Measurements from ENCODE around the gene DMRTB1.

The DMRTB1 gene

DNA sequence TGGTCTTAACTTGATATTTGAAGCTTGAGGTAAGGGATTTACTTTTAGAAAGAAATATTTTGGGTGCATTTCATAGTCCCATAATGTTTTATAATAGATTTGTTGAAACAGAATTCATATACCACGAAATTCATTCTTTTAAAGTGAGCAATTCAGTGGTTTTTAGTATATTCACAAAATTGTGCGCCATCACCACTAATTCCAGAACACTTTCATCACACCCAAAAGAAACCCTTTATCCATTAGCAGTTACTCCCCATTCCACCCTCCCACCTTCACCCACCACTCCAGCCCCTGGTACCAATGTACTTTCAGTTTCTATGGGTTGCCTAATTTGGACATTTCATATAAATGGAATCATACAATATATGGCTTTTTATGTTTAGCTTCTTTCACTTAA, 38.9 kb upstream of the DMRTB1 start:
- H3K27ac ChIP-seq (ENCODE audit: extremely low read depth, low read depth, low read length), result no peak overlapping the region
- POLR2A ChIA-PET, result no interaction called here
- TF ChIP-seq, protein P1, sequence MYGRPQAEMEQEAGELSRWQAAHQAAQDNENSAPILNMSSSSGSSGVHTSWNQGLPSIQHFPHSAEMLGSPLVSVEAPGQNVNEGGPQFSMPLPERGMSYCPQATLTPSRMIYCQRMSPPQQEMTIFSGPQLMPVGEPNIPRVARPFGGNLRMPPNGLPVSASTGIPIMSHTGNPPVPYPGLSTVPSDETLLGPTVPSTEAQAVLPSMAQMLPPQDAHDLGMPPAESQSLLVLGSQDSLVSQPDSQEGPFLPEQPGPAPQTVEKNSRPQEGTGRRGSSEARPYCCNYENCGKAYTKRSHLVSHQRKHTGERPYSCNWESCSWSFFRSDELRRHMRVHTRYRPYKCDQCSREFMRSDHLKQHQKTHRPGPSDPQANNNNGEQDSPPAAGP (tag by site-specific recombination; IDR thresholded peaks at IDR 0.05), result no peak
- TF ChIP-seq ZNF404 (tag by site-specific recombination; IDR thresholded peaks at IDR 0.05) (no peak), TCF7L2 (IDR thresholded peaks at IDR 0.05; ENCODE audit: borderline replicate concordance, low read depth, low read length) (no peak), ZNF366 (tag by site-specific recombination; conservative IDR thresholded peaks at IDR 0.05) (no peak), ZEB2 (tag by site-specific recombination; IDR thresholded peaks at IDR 0.05) (no peak), ZFP41 (tag by site-specific recombination; IDR thresholded peaks at IDR 0.05; ENCODE audit: borderline replicate concordance) (no peak), WT1 (tag by site-specific recombination; IDR thresholded peaks at IDR 0.05) (no peak), ZNF37A (tag by site-specific recombination; IDR thresholded peaks at IDR 0.05) (no peak), ZNF2 (tag by site-specific recombination; IDR thresholded peaks at IDR 0.05) (no peak), ZNF121 (tag by site-specific recombination; IDR thresholded peaks at IDR 0.05) (no peak), ZNF558 (tag by site-specific recombination; IDR thresholded peaks at IDR 0.05) (no peak), ZNF701 (tag by site-specific recombination; IDR thresholded peaks at IDR 0.05) (no peak), ZNF274 (IDR thresholded peaks at IDR 0.05; ENCODE audit: low read length) (no peak), ZNF274 (tag by site-specific recombination; IDR thresholded peaks at IDR 0.05; ENCODE audit: borderline replicate concordance) (no peak)
- TF ChIP-seq, protein P2, sequence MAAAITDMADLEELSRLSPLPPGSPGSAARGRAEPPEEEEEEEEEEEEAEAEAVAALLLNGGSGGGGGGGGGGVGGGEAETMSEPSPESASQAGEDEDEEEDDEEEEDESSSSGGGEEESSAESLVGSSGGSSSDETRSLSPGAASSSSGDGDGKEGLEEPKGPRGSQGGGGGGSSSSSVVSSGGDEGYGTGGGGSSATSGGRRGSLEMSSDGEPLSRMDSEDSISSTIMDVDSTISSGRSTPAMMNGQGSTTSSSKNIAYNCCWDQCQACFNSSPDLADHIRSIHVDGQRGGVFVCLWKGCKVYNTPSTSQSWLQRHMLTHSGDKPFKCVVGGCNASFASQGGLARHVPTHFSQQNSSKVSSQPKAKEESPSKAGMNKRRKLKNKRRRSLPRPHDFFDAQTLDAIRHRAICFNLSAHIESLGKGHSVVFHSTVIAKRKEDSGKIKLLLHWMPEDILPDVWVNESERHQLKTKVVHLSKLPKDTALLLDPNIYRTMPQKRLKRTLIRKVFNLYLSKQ (tag by site-specific recombination; IDR thresholded peaks at IDR 0.05; ENCODE audit: borderline replicate concordance), result no peak
- TF ChIP-seq, protein P3, sequence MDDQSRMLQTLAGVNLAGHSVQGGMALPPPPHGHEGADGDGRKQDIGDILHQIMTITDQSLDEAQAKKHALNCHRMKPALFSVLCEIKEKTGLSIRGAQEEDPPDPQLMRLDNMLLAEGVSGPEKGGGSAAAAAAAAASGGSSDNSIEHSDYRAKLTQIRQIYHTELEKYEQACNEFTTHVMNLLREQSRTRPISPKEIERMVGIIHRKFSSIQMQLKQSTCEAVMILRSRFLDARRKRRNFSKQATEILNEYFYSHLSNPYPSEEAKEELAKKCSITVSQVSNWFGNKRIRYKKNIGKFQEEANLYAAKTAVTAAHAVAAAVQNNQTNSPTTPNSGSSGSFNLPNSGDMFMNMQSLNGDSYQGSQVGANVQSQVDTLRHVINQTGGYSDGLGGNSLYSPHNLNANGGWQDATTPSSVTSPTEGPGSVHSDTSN (CRISPR knock-in tag; IDR thresholded peaks at IDR 0.05), result no peak
- TF ChIP-seq, protein P4, sequence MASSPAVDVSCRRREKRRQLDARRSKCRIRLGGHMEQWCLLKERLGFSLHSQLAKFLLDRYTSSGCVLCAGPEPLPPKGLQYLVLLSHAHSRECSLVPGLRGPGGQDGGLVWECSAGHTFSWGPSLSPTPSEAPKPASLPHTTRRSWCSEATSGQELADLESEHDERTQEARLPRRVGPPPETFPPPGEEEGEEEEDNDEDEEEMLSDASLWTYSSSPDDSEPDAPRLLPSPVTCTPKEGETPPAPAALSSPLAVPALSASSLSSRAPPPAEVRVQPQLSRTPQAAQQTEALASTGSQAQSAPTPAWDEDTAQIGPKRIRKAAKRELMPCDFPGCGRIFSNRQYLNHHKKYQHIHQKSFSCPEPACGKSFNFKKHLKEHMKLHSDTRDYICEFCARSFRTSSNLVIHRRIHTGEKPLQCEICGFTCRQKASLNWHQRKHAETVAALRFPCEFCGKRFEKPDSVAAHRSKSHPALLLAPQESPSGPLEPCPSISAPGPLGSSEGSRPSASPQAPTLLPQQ (tag by site-specific recombination; IDR thresholded peaks at IDR 0.05), result no peak
- TF ChIP-seq, protein P5, sequence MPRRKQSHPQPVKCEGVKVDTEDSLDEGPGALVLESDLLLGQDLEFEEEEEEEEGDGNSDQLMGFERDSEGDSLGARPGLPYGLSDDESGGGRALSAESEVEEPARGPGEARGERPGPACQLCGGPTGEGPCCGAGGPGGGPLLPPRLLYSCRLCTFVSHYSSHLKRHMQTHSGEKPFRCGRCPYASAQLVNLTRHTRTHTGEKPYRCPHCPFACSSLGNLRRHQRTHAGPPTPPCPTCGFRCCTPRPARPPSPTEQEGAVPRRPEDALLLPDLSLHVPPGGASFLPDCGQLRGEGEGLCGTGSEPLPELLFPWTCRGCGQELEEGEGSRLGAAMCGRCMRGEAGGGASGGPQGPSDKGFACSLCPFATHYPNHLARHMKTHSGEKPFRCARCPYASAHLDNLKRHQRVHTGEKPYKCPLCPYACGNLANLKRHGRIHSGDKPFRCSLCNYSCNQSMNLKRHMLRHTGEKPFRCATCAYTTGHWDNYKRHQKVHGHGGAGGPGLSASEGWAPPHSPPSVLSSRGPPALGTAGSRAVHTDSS (tag by site-specific recombination; IDR thresholded peaks at IDR 0.05), result no peak
- H3K36me3 ChIP-seq (ENCODE audit: control insufficient read depth in 2 of 2, insufficient read depth in 1 of 2, low read length in 2 of 2), result no peaks in the 10 kb centered on the region
- no peaks in the 10 kb centered on the region for H3K4me1 ChIP-seq (ENCODE audit: control insufficient read depth, insufficient read depth, low read length)
- H3K9me3 ChIP-seq (ENCODE audit: control insufficient read depth, insufficient read depth, low read depth, low read length), result no peaks in the 10 kb centered on the region
- CTCF ChIA-PET, result no interaction called here
- H3K4me3 ChIP-seq (ENCODE audit: low read depth, low read length), result no peak overlapping the region

DNA sequence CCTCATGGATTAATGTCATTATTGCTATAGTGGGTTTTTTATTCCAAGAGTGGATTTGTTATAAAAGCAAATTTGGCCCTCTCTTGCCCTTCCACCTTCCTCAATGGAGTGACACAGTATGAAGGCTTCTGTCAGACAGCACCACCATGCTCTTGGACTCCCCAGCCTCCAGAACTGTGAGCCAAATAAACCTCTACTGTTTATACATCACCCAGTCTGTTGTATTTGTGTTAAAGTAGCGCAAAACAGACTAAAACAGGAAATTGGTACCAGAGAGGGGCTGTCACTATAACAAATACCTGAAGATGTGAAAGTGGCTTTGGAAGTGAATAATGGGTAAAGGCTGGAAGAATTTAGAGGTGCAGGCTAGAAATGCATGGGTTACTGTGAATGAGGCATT, 38.0 kb upstream of the DMRTB1 start:
- ChIA-PET CTCF (no interaction called here), POLR2A (no interaction called here)
- H3K27ac ChIP-seq (ENCODE audit: extremely low read depth, low read depth, low read length), result no peak overlapping the region
- H3K4me3 ChIP-seq (ENCODE audit: low read depth, low read length), result no peak overlapping the region
- no peaks in the 10 kb centered on the region for H3K4me1 ChIP-seq (ENCODE audit: control insufficient read depth, insufficient read depth, low read length)
- H3K36me3 ChIP-seq (ENCODE audit: control insufficient read depth in 2 of 2, insufficient read depth in 1 of 2, low read length in 2 of 2), result no peaks in the 10 kb centered on the region
- TF ChIP-seq TRIM28 (IDR thresholded peaks at IDR 0.05; ENCODE audit: borderline replicate concordance, low read length) (peak; percentile 69; the same call in 1 of the 2 replicates), SCRT1 (tag by site-specific recombination; IDR thresholded peaks at IDR 0.05; ENCODE audit: borderline replicate concordance) (no peak), SETDB1 (IDR thresholded peaks at IDR 0.05; ENCODE audit: insufficient read length, low read length) (peak; percentile 84)
- H3K9me3 ChIP-seq (ENCODE audit: control insufficient read depth, insufficient read depth, low read depth, low read length), result no peaks in the 10 kb centered on the region
